SK-N-SH treated with all-trans-retinoic acid at 6 μM for 48 hours (cell line): Measurements from ENCODE around the gene BMP4.

Source experiments
- ATAC-seq: fragments of 200-7000 bp; cut with Tn5 transposase; 3 replicates; pipeline ENCODE4 v1.9.1; 2020; ENCODE audit warnings: mild to moderate bottlenecking, moderate library complexity
- ARNTL ChIP-seq: fragments of 450-650 bp; formaldehyde crosslinking; IDR thresholded peaks from 2 replicates; pipeline ENCODE4 v1.5.0; 2020; ENCODE audit warnings: low read depth, mild to moderate bottlenecking, moderate library complexity, borderline replicate concordance
- BACH2 ChIP-seq: fragments of 250-450 bp; sonication (Bioruptor Pico); IDR thresholded peaks from 2 replicates; pipeline ENCODE4 v1.9.0; 2021; ENCODE audit warnings: mild to moderate bottlenecking, borderline replicate concordance
- CREB5 ChIP-seq: fragments of 250-450 bp; sonication (Bioruptor Pico); IDR thresholded peaks from 2 replicates; pipeline ENCODE4 v1.5.1; 2020; ENCODE audit warnings: low read depth, mild to moderate bottlenecking, moderate library complexity
- CSDC2 ChIP-seq: fragments of 250-450 bp; sonication (Bioruptor Pico); IDR thresholded peaks from 2 replicates; pipeline ENCODE4 v1.5.0; 2020; ENCODE audit warnings: mild to moderate bottlenecking, moderate library complexity
- CSRNP3 ChIP-seq: fragments of 250-450 bp; sonication (Bioruptor Pico); IDR thresholded peaks from 2 replicates; pipeline ENCODE4 v1.5.1; 2021; ENCODE audit warnings: mild to moderate bottlenecking, moderate library complexity
- GLIS3 ChIP-seq: fragments of 250-450 bp; sonication (Bioruptor Pico); IDR thresholded peaks from 2 replicates; pipeline ENCODE4 v1.5.0; 2020; ENCODE audit warnings: mild to moderate bottlenecking, moderate library complexity
- ISL1 ChIP-seq: fragments of 250-450 bp; sonication (Bioruptor Pico); IDR thresholded peaks from 2 replicates; pipeline ENCODE4 v2.1.2; 2022; ENCODE audit warnings: mild to moderate bottlenecking, moderate library complexity
- OSR1 ChIP-seq: fragments of 250-450 bp; sonication (Bioruptor Pico); IDR thresholded peaks from 2 replicates; pipeline ENCODE4 v1.8.0; 2022; ENCODE audit warnings: moderate library complexity, mild to moderate bottlenecking, inconsistent platforms
- PATZ1 ChIP-seq: fragments of 250-450 bp; sonication (Bioruptor Pico); IDR thresholded peaks from 2 replicates; pipeline ENCODE4 v1.8.0; 2020; ENCODE audit warnings: mild to moderate bottlenecking, moderate library complexity, borderline replicate concordance
- POU6F1 ChIP-seq: fragments of 250-450 bp; sonication (Bioruptor Pico); IDR thresholded peaks from 2 replicates; pipeline ENCODE4 v1.8.0; 2021; ENCODE audit warnings: low read depth, mild to moderate bottlenecking, moderate library complexity, borderline replicate concordance
- PPARA ChIP-seq: fragments of 250-450 bp; sonication (Bioruptor Pico); IDR thresholded peaks from 2 replicates; pipeline ENCODE4 v1.5.0; 2020; ENCODE audit warnings: mild to moderate bottlenecking, borderline replicate concordance
- RARB ChIP-seq: fragments of 250-450 bp; sonication (Bioruptor Pico); IDR thresholded peaks from 2 replicates; pipeline ENCODE4 v1.8.0; 2021; ENCODE audit warnings: mild to moderate bottlenecking, moderate library complexity
- TCF4 ChIP-seq: fragments of 250-450 bp; sonication (Bioruptor Pico); IDR thresholded peaks from 2 replicates; pipeline ENCODE4 v1.8.0; 2021; ENCODE audit warnings: mild to moderate bottlenecking, moderate library complexity, borderline replicate concordance
- TOX ChIP-seq: fragments of 250-450 bp; sonication (Bioruptor Pico); IDR thresholded peaks from 2 replicates; pipeline ENCODE4 v1.8.0; 2021; ENCODE audit warnings: mild to moderate bottlenecking, moderate library complexity, borderline replicate concordance
- TSHZ2 ChIP-seq: fragments of 250-450 bp; sonication (Bioruptor Pico); IDR thresholded peaks from 2 replicates; pipeline ENCODE4 v1.5.0; 2020; ENCODE audit warnings: mild to moderate bottlenecking, moderate library complexity
- ZC3H10 ChIP-seq: fragments of 250-450 bp; sonication (Bioruptor Pico); IDR thresholded peaks from 2 replicates; pipeline ENCODE4 v1.5.1; 2021; ENCODE audit warnings: mild to moderate bottlenecking, moderate library complexity
- ZFP3 ChIP-seq: fragments of 250-450 bp; sonication (Bioruptor Pico); IDR thresholded peaks from 2 replicates; pipeline ENCODE4 v1.5.0; 2020; ENCODE audit warnings: mild to moderate bottlenecking, moderate library complexity
- ZFP30 ChIP-seq: fragments of 450-650 bp; formaldehyde crosslinking; IDR thresholded peaks from 2 replicates; pipeline ENCODE4 v1.5.0; 2022; ENCODE audit warnings: mild to moderate bottlenecking, moderate library complexity
- ZNF70 ChIP-seq: fragments of 450-650 bp; formaldehyde crosslinking; IDR thresholded peaks from 2 replicates; pipeline ENCODE4 v1.5.0; 2020; ENCODE audit warnings: mild to moderate bottlenecking, moderate library complexity
- ZNF8 ChIP-seq: fragments of 450-650 bp; formaldehyde crosslinking; IDR thresholded peaks from 2 replicates; pipeline ENCODE4 v1.5.0; 2020; ENCODE audit warnings: mild to moderate bottlenecking, moderate library complexity

Gene BMP4

GRCh38 chr14:53956427-53957201 lies at the start of gene BMP4:
Gene BMP4 (minus strand): TSS chr14:53956825. CDS start chr14:53952222, 4,603 bp downstream.
- no peak for ATAC-seq
- no peak for TF ChIP-seq CSDC2 (CRISPR knock-in tag)
- no peak for TF ChIP-seq PPARA (CRISPR knock-in tag)
- TF ChIP-seq ZFP3 (CRISPR knock-in tag): no peak
- TF ChIP-seq BACH2 (CRISPR knock-in tag): no peak
- TF ChIP-seq ZC3H10 (CRISPR knock-in tag): no peak
- TF ChIP-seq TSHZ2 (CRISPR knock-in tag): no peak
- TF ChIP-seq ISL1 (CRISPR knock-in tag): no peak
- no peak for TF ChIP-seq ZNF8
- TF ChIP-seq PATZ1 (CRISPR knock-in tag): no peak
- TF ChIP-seq ARNTL (CRISPR knock-in tag): no peak
- no peak for TF ChIP-seq OSR1 (CRISPR knock-in tag)
- TF ChIP-seq TCF4 (CRISPR knock-in tag): no peak
- TF ChIP-seq, all 23 proteins: peak for 0

GRCh38 chr14:54003064-54003463 lies 46.4 kb upstream of the BMP4 start:
- TF ChIP-seq PATZ1 (CRISPR knock-in tag): no peak
- no peak for TF ChIP-seq CSRNP3 (CRISPR knock-in tag)
- TF ChIP-seq ZNF70 (CRISPR knock-in tag): no peak
- TF ChIP-seq ZFP30 (CRISPR knock-in tag): no peak
- no peak for TF ChIP-seq RARB (CRISPR knock-in tag)
- TF ChIP-seq PPARA (CRISPR knock-in tag): no peak
- TF ChIP-seq ISL1 (CRISPR knock-in tag): no peak
- no peak for TF ChIP-seq GLIS3 (CRISPR knock-in tag)
- TF ChIP-seq CREB5: no peak
- ATAC-seq: no peak

GRCh38 chr14:54002653-54003052 lies 46.0 kb upstream of the BMP4 start:
- ATAC-seq: no peak
- TF ChIP-seq TOX (no peak), CSDC2 (CRISPR knock-in tag) (no peak), TCF4 (CRISPR knock-in tag) (no peak), ZFP3 (CRISPR knock-in tag) (no peak), BACH2 (CRISPR knock-in tag) (no peak), RARB (CRISPR knock-in tag) (no peak), POU6F1 (CRISPR knock-in tag) (no peak)
- TF ChIP-seq, all 23 proteins: peak for 0
